GM23338 (cell line): Measurements from ENCODE around the gene SLC10A6. TPM values are rescaled to one million over a fixed set of nuclear protein-coding genes. Genes with fewer than 3 reads are reported as not detected.

ENCODE experiments used
- ATAC-seq: fragments of 200-7000 bp; cut with Tn5 transposase; 3 replicates; pipeline ENCODE4 v1.9.1; 2020
- DNase-seq: peaks from one replicate; pipeline ENCODE4 v3.0.0-alpha.2; 2015; ENCODE audit warnings: low spot score
- H2AFZ ChIP-seq: fragments of 200-600 bp; sonication (generic); 2 replicates; pipeline ENCODE4 v1.8.0; 2016; ENCODE audit warnings: antibody characterized with exemption, mild to moderate bottlenecking, moderate library complexity
- H3F3A ChIP-seq: fragments of 200-600 bp; sonication (generic); replicated peaks from 2 replicates; pipeline ENCODE4 v1.8.0; 2017; ENCODE audit warnings: antibody characterized with exemption, mixed run types, low read depth
- H3K27ac ChIP-seq: fragments of 200-600 bp; sonication (generic); 2 replicates; pipeline ENCODE4 v1.6.1; 2016; ENCODE audit warnings: low read depth
- H3K27me3 ChIP-seq: fragments of 200-600 bp; sonication (generic); 2 replicates; pipeline ENCODE4 v1.8.0; 2016; ENCODE audit warnings: mild to moderate bottlenecking, mixed run types, moderate library complexity; ENCODE audit not compliant: insufficient read depth
- H3K36me3 ChIP-seq: fragments of 200-600 bp; sonication (generic); 2 replicates; pipeline ENCODE4 v1.8.0; 2016; ENCODE audit warnings: mild to moderate bottlenecking; ENCODE audit not compliant: insufficient read depth
- H3K4me1 ChIP-seq: fragments of 200-600 bp; sonication (generic); 2 replicates; pipeline ENCODE4 v1.8.0; 2016; ENCODE audit warnings: mild to moderate bottlenecking, moderate library complexity; ENCODE audit not compliant: insufficient read depth
- H3K4me2 ChIP-seq: fragments of 200-600 bp; sonication (generic); 2 replicates; pipeline ENCODE4 v1.7.1; 2017; ENCODE audit warnings: mixed run types
- H3K4me3 ChIP-seq: fragments of 200-600 bp; sonication (generic); 2 replicates; pipeline ENCODE4 v1.6.1; 2016; ENCODE audit warnings: mixed run types
- H3K79me2 ChIP-seq: fragments of 200-600 bp; sonication (generic); replicated peaks from 2 replicates; pipeline ENCODE4 v1.8.0; 2017; ENCODE audit warnings: mild to moderate bottlenecking; ENCODE audit not compliant: insufficient read depth
- H3K9me2 ChIP-seq: fragments of 200-600 bp; sonication (generic); 2 replicates; pipeline ENCODE4 v1.8.0; 2017; ENCODE audit not compliant: insufficient read depth
- H4K20me1 ChIP-seq: fragments of 200-600 bp; sonication (generic); replicated peaks from 2 replicates; pipeline ENCODE4 v1.8.0; 2017; ENCODE audit warnings: mild to moderate bottlenecking; ENCODE audit not compliant: insufficient read depth
- H3K27ac Mint-ChIP-seq: 2 replicates; pipeline ENCODE4 v1.8.0; 2020; ENCODE audit warnings: inconsistent platforms, mild to moderate bottlenecking, moderate library complexity, mixed read lengths
- H3K27me3 Mint-ChIP-seq: 3 replicates; pipeline ENCODE4 v1.8.0; 2022; ENCODE audit warnings: low read depth, mild to moderate bottlenecking, moderate library complexity, mixed read lengths, inconsistent platforms; ENCODE audit not compliant: insufficient read depth, poor library complexity
- H3K36me3 Mint-ChIP-seq: 3 replicates; pipeline ENCODE4 v1.8.0; 2021; ENCODE audit warnings: low read depth, mild to moderate bottlenecking, inconsistent platforms, moderate library complexity, mixed read lengths
- H3K4me1 Mint-ChIP-seq: 3 replicates; pipeline ENCODE4 v1.8.0; 2020; ENCODE audit warnings: mild to moderate bottlenecking, inconsistent platforms, mixed read lengths
- H3K4me3 Mint-ChIP-seq: 3 replicates; pipeline ENCODE4 v1.8.0; 2021; ENCODE audit warnings: moderate library complexity, mild to moderate bottlenecking, inconsistent platforms, mixed read lengths
- H3K9me3 Mint-ChIP-seq: 3 replicates; pipeline ENCODE4 v1.8.0; 2020; ENCODE audit warnings: moderate library complexity, mild to moderate bottlenecking, inconsistent platforms, mixed read lengths
- CREB1 ChIP-seq: fragments of 250-450 bp; sonication (Bioruptor Pico); IDR thresholded peaks from 2 replicates; pipeline ENCODE4 v1.5.0; 2020; ENCODE audit warnings: low read depth, mild to moderate bottlenecking, moderate library complexity
- EZH2 ChIP-seq: fragments of 200-600 bp; sonication (generic); IDR thresholded peaks from one replicate; pipeline ENCODE4 v1.8.0; 2017; ENCODE audit warnings: antibody characterized with exemption, mild to moderate bottlenecking, low read depth; ENCODE audit not compliant: unreplicated experiment
- EZH2phosphoT487 ChIP-seq: fragments of 200-600 bp; sonication (generic); IDR thresholded peaks from one replicate; pipeline ENCODE4 v1.8.1; 2018; ENCODE audit warnings: antibody characterized with exemption; ENCODE audit not compliant: unreplicated experiment
- JUNB ChIP-seq: IDR thresholded peaks from one replicate; pipeline ENCODE4 v1.6.1; 2016; ENCODE audit warnings: antibody characterized with exemption; ENCODE audit not compliant: unreplicated experiment
- NANOG ChIP-seq: IDR thresholded peaks from 2 replicates; pipeline ENCODE4 v1.6.1; 2016; ENCODE audit warnings: antibody characterized with exemption, borderline replicate concordance
- POLR2AphosphoS5 ChIP-seq: IDR thresholded peaks from 2 replicates; pipeline ENCODE4 v1.6.1; 2016; ENCODE audit warnings: antibody characterized with exemption, low read depth
- STAT1 ChIP-seq: IDR thresholded peaks from one replicate; pipeline ENCODE4 v1.6.1; 2016; ENCODE audit warnings: antibody characterized with exemption; ENCODE audit not compliant: unreplicated experiment
- ZNF114 ChIP-seq: fragments of 250-450 bp; sonication (Bioruptor Pico); IDR thresholded peaks from 2 replicates; pipeline ENCODE4 v1.5.0; 2020; ENCODE audit warnings: mild to moderate bottlenecking, moderate library complexity
- ZNF331 ChIP-seq: fragments of 250-450 bp; sonication (Bioruptor Pico); IDR thresholded peaks from 2 replicates; pipeline ENCODE4 v1.5.0; 2020; ENCODE audit warnings: low read depth, mild to moderate bottlenecking, moderate library complexity
- polyA plus RNA-seq: library from polyadenylated mRNA; unstranded; fragments of >200 nt; fragmentation: Nextera tagmentation; extraction: Ambion mirVana; gene quantifications from 2 replicates; pipeline ENCODE4 v1.2.1, GENCODE V29; 2016
- total RNA-seq: library from RNA; depleted of rRNA; stranded (reverse); fragments of >200 nt; shearing (Covaris generic); gene quantifications from 2 replicates; pipeline ENCODE4 v1.2.3, GENCODE V29; 2014
- TF ChIP-seq, protein P1 (sequence below): IDR thresholded peaks from 2 replicates; pipeline ENCODE4 v1.6.1; 2016; ENCODE audit warnings: antibody characterized with exemption
- TF ChIP-seq, protein P2 (sequence below): IDR thresholded peaks from one replicate; pipeline ENCODE4 v1.6.1; 2018; ENCODE audit warnings: antibody characterized with exemption; ENCODE audit not compliant: unreplicated experiment
- TF ChIP-seq, protein P3 (sequence below): fragments of 250-450 bp; sonication (Bioruptor Pico); IDR thresholded peaks from 2 replicates; pipeline ENCODE4 v1.5.0; 2020; ENCODE audit warnings: mild to moderate bottlenecking, moderate library complexity
- TF ChIP-seq, protein P4 (sequence below), 2 experiments: fragments of 200-600 bp in 1 of 2; sonication (generic) in 1 of 2; conservative IDR thresholded peaks; 2 replicates each; pipeline versions ENCODE4 v1.5.1 to v1.6.1; 2016 to 2017; ENCODE audit warnings: antibody characterized with exemption in 2 of 2, low read depth in 2 of 2, mild to moderate bottlenecking in 2 of 2, moderate library complexity in 1 of 2

The SLC10A6 gene
- total and polyA plus RNA-seq, 2 experiments from 2014 or later: not detected

DNA sequence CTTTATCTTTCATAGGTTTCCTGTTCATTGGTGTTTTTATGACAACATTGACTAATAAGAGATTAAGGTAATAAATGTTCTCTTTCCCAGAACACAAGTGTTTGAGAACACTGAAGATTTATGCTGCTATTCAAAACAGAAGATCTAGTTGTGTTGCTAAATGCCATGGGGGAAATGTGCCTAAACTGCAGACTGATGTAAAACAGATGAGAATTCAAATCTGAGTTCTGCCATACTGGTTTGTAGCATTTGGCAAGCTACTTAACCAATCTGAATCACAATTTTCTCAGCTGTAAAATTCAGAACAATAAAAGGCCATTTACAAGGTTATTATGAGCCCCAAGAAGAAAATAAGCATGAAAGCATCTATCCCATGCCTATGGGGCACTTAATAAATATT lies 2.3 kb downstream of the SLC10A6 start:
- no peak for TF ChIP-seq EZH2phosphoT487
- no peak for TF ChIP-seq EZH2
- no peak for TF ChIP-seq ZNF331 (CRISPR knock-in tag)
- no peak for TF ChIP-seq NANOG
- no peak for TF ChIP-seq ZNF114 (CRISPR knock-in tag)
- TF ChIP-seq, protein P1, sequence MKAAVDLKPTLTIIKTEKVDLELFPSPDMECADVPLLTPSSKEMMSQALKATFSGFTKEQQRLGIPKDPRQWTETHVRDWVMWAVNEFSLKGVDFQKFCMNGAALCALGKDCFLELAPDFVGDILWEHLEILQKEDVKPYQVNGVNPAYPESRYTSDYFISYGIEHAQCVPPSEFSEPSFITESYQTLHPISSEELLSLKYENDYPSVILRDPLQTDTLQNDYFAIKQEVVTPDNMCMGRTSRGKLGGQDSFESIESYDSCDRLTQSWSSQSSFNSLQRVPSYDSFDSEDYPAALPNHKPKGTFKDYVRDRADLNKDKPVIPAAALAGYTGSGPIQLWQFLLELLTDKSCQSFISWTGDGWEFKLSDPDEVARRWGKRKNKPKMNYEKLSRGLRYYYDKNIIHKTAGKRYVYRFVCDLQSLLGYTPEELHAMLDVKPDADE: no peak
- TF ChIP-seq JUNB: no peak
- no peak for TF ChIP-seq POLR2AphosphoS5
- no peak for TF ChIP-seq STAT1
- TF ChIP-seq, protein P2, sequence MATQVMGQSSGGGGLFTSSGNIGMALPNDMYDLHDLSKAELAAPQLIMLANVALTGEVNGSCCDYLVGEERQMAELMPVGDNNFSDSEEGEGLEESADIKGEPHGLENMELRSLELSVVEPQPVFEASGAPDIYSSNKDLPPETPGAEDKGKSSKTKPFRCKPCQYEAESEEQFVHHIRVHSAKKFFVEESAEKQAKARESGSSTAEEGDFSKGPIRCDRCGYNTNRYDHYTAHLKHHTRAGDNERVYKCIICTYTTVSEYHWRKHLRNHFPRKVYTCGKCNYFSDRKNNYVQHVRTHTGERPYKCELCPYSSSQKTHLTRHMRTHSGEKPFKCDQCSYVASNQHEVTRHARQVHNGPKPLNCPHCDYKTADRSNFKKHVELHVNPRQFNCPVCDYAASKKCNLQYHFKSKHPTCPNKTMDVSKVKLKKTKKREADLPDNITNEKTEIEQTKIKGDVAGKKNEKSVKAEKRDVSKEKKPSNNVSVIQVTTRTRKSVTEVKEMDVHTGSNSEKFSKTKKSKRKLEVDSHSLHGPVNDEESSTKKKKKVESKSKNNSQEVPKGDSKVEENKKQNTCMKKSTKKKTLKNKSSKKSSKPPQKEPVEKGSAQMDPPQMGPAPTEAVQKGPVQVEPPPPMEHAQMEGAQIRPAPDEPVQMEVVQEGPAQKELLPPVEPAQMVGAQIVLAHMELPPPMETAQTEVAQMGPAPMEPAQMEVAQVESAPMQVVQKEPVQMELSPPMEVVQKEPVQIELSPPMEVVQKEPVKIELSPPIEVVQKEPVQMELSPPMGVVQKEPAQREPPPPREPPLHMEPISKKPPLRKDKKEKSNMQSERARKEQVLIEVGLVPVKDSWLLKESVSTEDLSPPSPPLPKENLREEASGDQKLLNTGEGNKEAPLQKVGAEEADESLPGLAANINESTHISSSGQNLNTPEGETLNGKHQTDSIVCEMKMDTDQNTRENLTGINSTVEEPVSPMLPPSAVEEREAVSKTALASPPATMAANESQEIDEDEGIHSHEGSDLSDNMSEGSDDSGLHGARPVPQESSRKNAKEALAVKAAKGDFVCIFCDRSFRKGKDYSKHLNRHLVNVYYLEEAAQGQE: no peak
- no peak for TF ChIP-seq CREB1 (CRISPR knock-in tag)
- TF ChIP-seq, protein P3, sequence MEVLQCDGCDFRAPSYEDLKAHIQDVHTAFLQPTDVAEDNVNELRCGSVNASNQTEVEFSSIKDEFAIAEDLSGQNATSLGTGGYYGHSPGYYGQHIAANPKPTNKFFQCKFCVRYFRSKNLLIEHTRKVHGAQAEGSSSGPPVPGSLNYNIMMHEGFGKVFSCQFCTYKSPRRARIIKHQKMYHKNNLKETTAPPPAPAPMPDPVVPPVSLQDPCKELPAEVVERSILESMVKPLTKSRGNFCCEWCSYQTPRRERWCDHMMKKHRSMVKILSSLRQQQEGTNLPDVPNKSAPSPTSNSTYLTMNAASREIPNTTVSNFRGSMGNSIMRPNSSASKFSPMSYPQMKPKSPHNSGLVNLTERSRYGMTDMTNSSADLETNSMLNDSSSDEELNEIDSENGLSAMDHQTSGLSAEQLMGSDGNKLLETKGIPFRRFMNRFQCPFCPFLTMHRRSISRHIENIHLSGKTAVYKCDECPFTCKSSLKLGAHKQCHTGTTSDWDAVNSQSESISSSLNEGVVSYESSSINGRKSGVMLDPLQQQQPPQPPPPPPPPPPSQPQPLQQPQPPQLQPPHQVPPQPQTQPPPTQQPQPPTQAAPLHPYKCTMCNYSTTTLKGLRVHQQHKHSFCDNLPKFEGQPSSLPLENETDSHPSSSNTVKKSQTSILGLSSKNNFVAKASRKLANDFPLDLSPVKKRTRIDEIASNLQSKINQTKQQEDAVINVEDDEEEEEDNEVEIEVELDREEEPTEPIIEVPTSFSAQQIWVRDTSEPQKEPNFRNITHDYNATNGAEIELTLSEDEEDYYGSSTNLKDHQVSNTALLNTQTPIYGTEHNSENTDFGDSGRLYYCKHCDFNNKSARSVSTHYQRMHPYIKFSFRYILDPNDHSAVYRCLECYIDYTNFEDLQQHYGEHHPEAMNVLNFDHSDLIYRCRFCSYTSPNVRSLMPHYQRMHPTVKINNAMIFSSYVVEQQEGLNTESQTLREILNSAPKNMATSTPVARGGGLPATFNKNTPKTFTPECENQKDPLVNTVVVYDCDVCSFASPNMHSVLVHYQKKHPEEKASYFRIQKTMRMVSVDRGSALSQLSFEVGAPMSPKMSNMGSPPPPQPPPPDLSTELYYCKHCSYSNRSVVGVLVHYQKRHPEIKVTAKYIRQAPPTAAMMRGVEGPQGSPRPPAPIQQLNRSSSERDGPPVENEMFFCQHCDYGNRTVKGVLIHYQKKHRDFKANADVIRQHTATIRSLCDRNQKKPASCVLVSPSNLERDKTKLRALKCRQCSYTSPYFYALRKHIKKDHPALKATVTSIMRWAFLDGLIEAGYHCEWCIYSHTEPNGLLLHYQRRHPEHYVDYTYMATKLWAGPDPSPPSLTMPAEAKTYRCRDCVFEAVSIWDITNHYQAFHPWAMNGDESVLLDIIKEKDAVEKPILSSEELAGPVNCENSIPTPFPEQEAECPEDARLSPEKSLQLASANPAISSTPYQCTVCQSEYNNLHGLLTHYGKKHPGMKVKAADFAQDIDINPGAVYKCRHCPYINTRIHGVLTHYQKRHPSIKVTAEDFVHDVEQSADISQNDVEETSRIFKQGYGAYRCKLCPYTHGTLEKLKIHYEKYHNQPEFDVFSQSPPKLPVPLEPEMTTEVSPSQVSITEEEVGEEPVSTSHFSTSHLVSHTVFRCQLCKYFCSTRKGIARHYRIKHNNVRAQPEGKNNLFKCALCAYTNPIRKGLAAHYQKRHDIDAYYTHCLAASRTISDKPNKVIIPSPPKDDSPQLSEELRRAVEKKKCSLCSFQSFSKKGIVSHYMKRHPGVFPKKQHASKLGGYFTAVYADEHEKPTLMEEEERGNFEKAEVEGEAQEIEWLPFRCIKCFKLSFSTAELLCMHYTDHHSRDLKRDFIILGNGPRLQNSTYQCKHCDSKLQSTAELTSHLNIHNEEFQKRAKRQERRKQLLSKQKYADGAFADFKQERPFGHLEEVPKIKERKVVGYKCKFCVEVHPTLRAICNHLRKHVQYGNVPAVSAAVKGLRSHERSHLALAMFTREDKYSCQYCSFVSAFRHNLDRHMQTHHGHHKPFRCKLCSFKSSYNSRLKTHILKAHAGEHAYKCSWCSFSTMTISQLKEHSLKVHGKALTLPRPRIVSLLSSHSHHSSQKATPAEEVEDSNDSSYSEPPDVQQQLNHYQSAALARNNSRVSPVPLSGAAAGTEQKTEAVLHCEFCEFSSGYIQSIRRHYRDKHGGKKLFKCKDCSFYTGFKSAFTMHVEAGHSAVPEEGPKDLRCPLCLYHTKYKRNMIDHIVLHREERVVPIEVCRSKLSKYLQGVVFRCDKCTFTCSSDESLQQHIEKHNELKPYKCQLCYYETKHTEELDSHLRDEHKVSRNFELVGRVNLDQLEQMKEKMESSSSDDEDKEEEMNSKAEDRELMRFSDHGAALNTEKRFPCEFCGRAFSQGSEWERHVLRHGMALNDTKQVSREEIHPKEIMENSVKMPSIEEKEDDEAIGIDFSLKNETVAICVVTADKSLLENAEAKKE (CRISPR knock-in tag): no peak
- TF ChIP-seq, protein P4, sequence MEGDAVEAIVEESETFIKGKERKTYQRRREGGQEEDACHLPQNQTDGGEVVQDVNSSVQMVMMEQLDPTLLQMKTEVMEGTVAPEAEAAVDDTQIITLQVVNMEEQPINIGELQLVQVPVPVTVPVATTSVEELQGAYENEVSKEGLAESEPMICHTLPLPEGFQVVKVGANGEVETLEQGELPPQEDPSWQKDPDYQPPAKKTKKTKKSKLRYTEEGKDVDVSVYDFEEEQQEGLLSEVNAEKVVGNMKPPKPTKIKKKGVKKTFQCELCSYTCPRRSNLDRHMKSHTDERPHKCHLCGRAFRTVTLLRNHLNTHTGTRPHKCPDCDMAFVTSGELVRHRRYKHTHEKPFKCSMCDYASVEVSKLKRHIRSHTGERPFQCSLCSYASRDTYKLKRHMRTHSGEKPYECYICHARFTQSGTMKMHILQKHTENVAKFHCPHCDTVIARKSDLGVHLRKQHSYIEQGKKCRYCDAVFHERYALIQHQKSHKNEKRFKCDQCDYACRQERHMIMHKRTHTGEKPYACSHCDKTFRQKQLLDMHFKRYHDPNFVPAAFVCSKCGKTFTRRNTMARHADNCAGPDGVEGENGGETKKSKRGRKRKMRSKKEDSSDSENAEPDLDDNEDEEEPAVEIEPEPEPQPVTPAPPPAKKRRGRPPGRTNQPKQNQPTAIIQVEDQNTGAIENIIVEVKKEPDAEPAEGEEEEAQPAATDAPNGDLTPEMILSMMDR (conservative IDR thresholded peaks at IDR 0.05; ENCODE audit: low read depth in 2 of 2): no peak
- no peaks in the 10 kb centered on the region for H3F3A ChIP-seq
- H3K9me3 Mint-ChIP-seq: no peaks in the 10 kb centered on the region
- H3K4me2 ChIP-seq: no peak overlapping the region
- DNase-seq (no peak), ATAC-seq (no peak)
- no peaks in the 10 kb centered on the region for H4K20me1 ChIP-seq
- H3K4me1 ChIP-seq: no peaks in the 10 kb centered on the region
- no peaks in the 10 kb centered on the region for H3K36me3 ChIP-seq
- no peaks in the 10 kb centered on the region for H3K79me2 ChIP-seq
- peaks cover 3% of the 10 kb centered on the region for H3K27me3 Mint-ChIP-seq
- H3K36me3 Mint-ChIP-seq: no peaks in the 10 kb centered on the region
- no peak overlapping the region for H3K27ac ChIP-seq
- no peaks in the 10 kb centered on the region for H3K27me3 ChIP-seq
- H3K4me1 Mint-ChIP-seq: peaks cover 7% of the 10 kb centered on the region
- H3K27ac Mint-ChIP-seq: no peak overlapping the region
- H2AFZ ChIP-seq: no peak overlapping the region
- H3K4me3 Mint-ChIP-seq: no peak overlapping the region
- no peak overlapping the region for H3K4me3 ChIP-seq
- H3K9me2 ChIP-seq: peaks cover 8% of the 10 kb centered on the region
